ENCODE measurements around the gene ITPR3. TPM values are rescaled to one million over a fixed set of nuclear protein-coding genes. Genes with fewer than 3 reads are reported as not detected.
A peak's percentile ranks its signal among the peaks of the same experiment; 100 is the strongest.
"Not testable (repeated sequence)": the region's sequence is repeated elsewhere in the genome, so short reads cannot be mapped to it uniquely, and the experiment has no call there.

ITPR3 gene
- total RNA-seq, 2 experiments from 2014 or later: 42.6 to 42.9 TPM

- no peak for ATAC-seq
- Mint-ChIP-seq H3K4me1 (peaks cover 32% of the 10 kb centered on the region), H3K4me3 (no peak overlapping the region), H3K9me3 (ENCODE audit: low read depth) (no peaks in the 10 kb centered on the region), H3K27me3 (no peaks in the 10 kb centered on the region), H3K27ac (no peak overlapping the region), H3K36me3 (ENCODE audit: low read depth) (no peaks in the 10 kb centered on the region)
- ChIA-PET CTCF (interaction anchor here (0.6 to 1.5 kb wide), 8 partner anchors 17 to 121 kb away, joined by 3 to 9 read pairs (median 4); partner anchors contain the start of gene UQCC2), POLR2A (interaction anchor here (0.9 kb wide), 1 partner anchor 180 kb away, joined by 3 read pairs; no protein-coding TSS in a partner anchor)
- no peak for DNase-seq
- intact Hi-C loops (cut with DNase I, micrococcal nuclease): loop anchor here in 1 of 2 experiments (1.0 kb wide), 1 partner anchor 17 kb away; no protein-coding TSS in a partner anchor
Observed at GRCh38 chr6:33590531-33591198, 30.5 kb upstream of the ITPR3 start.

- no peak for DNase-seq
- Mint-ChIP-seq H3K36me3 (ENCODE audit: low read depth) (no peaks in the 10 kb centered on the region), H3K4me1 (peaks cover 28% of the 10 kb centered on the region), H3K27me3 (no peaks in the 10 kb centered on the region), H3K9me3 (ENCODE audit: low read depth) (no peaks in the 10 kb centered on the region), H3K27ac (no peak overlapping the region), H3K4me3 (no peak overlapping the region)
- POLR2A ChIA-PET: interaction anchor here (1.4 kb wide), 1 partner anchor 30 kb away, joined by 5 read pairs; the partner anchor contains the start of gene ITPR3
- CTCF ChIA-PET: interaction anchor here (1.0 to 1.4 kb wide), 3 partner anchors 16 to 109 kb away, joined by 3 to 6 read pairs (median 4); partner anchors contain the start of gene ITPR3
- ATAC-seq: no peak
- intact Hi-C loops (cut with DNase I, micrococcal nuclease): no loop called here
Observed at GRCh38 chr6:33591424-33592032, 29.6 kb upstream of the ITPR3 start.

- H3K4me1 Mint-ChIP-seq: peaks cover 35% of the 10 kb centered on the region
- POLR2A ChIA-PET: interaction anchor here (1.4 kb wide), 1 partner anchor 29 kb away, joined by 5 read pairs; the partner anchor contains the start of gene ITPR3
- ATAC-seq (no peak), DNase-seq (no peak)
- H3K27me3 Mint-ChIP-seq: no peaks in the 10 kb centered on the region
- H3K27ac Mint-ChIP-seq: no peak overlapping the region
- CTCF ChIA-PET: interaction anchor here (0.9 to 1.4 kb wide), 3 partner anchors 15 to 109 kb away, joined by 3 to 6 read pairs (median 4); partner anchors contain the start of gene ITPR3
- no peaks in the 10 kb centered on the region for H3K9me3 Mint-ChIP-seq (ENCODE audit: low read depth)
- peak overlapping the region; percentile 9 for H3K4me3 Mint-ChIP-seq
- intact Hi-C loops (cut with DNase I, micrococcal nuclease): no loop called here
- no peaks in the 10 kb centered on the region for H3K36me3 Mint-ChIP-seq (ENCODE audit: low read depth)
Observed at GRCh38 chr6:33592280-33592594, 28.9 kb upstream of the ITPR3 start.

- H3K9me3 Mint-ChIP-seq (ENCODE audit: low read depth): no peaks in the 10 kb centered on the region
- no peaks in the 10 kb centered on the region for H3K36me3 Mint-ChIP-seq (ENCODE audit: low read depth)
- H3K27me3 Mint-ChIP-seq: no peaks in the 10 kb centered on the region
- CTCF ChIA-PET: interaction anchor here (0.6 to 1.0 kb wide), 4 partner anchors 12 to 173 kb away, joined by 3 to 4 read pairs (median 4); partner anchors contain the start of genes BAK1 and ITPR3
- peak overlapping the region; percentile 81 for H3K27ac Mint-ChIP-seq
- intact Hi-C loops (cut with DNase I, micrococcal nuclease): no loop called here
- POLR2A ChIA-PET: interaction anchor here (1.4 kb wide), 1 partner anchor 28 kb away, joined by 5 read pairs; the partner anchor contains the start of gene ITPR3
- H3K4me3 Mint-ChIP-seq: peak overlapping the region; percentile 9
- H3K4me1 Mint-ChIP-seq: peaks cover 37% of the 10 kb centered on the region
- ATAC-seq (peak; percentile 54), DNase-seq (peak; percentile 68)
Observed at GRCh38 chr6:33592595-33593413, 28.3 kb upstream of the ITPR3 start.

GRCh38 chr6:33593414-33593727 lies 27.8 kb upstream of the ITPR3 start:
- Mint-ChIP-seq H3K4me1 (peaks cover 37% of the 10 kb centered on the region), H3K4me3 (peak overlapping the region; percentile 9), H3K27ac (peak overlapping the region; percentile 81), H3K27me3 (no peaks in the 10 kb centered on the region), H3K36me3 (ENCODE audit: low read depth) (no peaks in the 10 kb centered on the region), H3K9me3 (ENCODE audit: low read depth) (no peaks in the 10 kb centered on the region)
- CTCF ChIA-PET: interaction anchor here (0.8 kb wide), 1 partner anchor 13 kb away, joined by 4 read pairs; the partner anchor contains the start of gene BAK1
- POLR2A ChIA-PET: no interaction called here
- ATAC-seq (no peak), DNase-seq (peak; percentile 5)
- intact Hi-C loops (cut with DNase I, micrococcal nuclease): no loop called here

GRCh38 chr6:33595001-33595846 lies 25.9 kb upstream of the ITPR3 start:
- ChIA-PET POLR2A (no interaction called here), CTCF (interaction anchor here (0.7 to 1.0 kb wide), 4 partner anchors 13 to 105 kb away, joined by 3 to 4 read pairs (median 3); no protein-coding TSS in a partner anchor)
- Mint-ChIP-seq H3K4me1 (peaks cover 31% of the 10 kb centered on the region), H3K9me3 (ENCODE audit: low read depth) (no peaks in the 10 kb centered on the region), H3K27me3 (no peaks in the 10 kb centered on the region), H3K27ac (no peak overlapping the region), H3K4me3 (no peak overlapping the region), H3K36me3 (ENCODE audit: low read depth) (no peaks in the 10 kb centered on the region)
- ATAC-seq (no peak), DNase-seq (no peak)
- intact Hi-C loops (cut with DNase I, micrococcal nuclease): no loop called here

GRCh38 chr6:33596894-33597293 lies 24.2 kb upstream of the ITPR3 start:
- DNase-seq (peak; percentile 59), ATAC-seq (peak; percentile 79)
- H3K4me3 Mint-ChIP-seq; H3K27me3 Mint-ChIP-seq; H3K9me3 Mint-ChIP-seq (ENCODE audit: low read depth); POLR2A ChIA-PET; intact Hi-C loops (cut with DNase I, micrococcal nuclease); H3K36me3 Mint-ChIP-seq (ENCODE audit: low read depth): not testable (repeated sequence)
- H3K27ac Mint-ChIP-seq: peak overlapping the region; percentile 49
- peaks cover 25% of the 10 kb centered on the region for H3K4me1 Mint-ChIP-seq
- CTCF ChIA-PET: interaction anchor here (0.5 to 1.0 kb wide), 4 partner anchors 11 to 1599 kb away, joined by 3 to 4 read pairs (median 3); no protein-coding TSS in a partner anchor

- DNase-seq (no peak), ATAC-seq (no peak)
- CTCF ChIA-PET: interaction anchor here (0.6 to 1.0 kb wide), 4 partner anchors 10 to 1598 kb away, joined by 3 to 4 read pairs (median 4); partner anchors contain the start of gene UQCC2
- no peaks in the 10 kb centered on the region for H3K36me3 Mint-ChIP-seq (ENCODE audit: low read depth)
- no peak overlapping the region for H3K4me3 Mint-ChIP-seq
- no peaks in the 10 kb centered on the region for H3K9me3 Mint-ChIP-seq (ENCODE audit: low read depth)
- H3K4me1 Mint-ChIP-seq: peaks cover 19% of the 10 kb centered on the region
- intact Hi-C loops (cut with DNase I, micrococcal nuclease): no loop called here
- H3K27me3 Mint-ChIP-seq: no peaks in the 10 kb centered on the region
- POLR2A ChIA-PET: interaction anchor here (0.6 kb wide), 1 partner anchor 400 kb away, joined by 4 read pairs; no protein-coding TSS in a partner anchor
- no peak overlapping the region for H3K27ac Mint-ChIP-seq
Observed at GRCh38 chr6:33597551-33598322, 23.4 kb upstream of the ITPR3 start.

GRCh38 chr6:33599413-33599938 lies 21.6 kb upstream of the ITPR3 start:
- DNase-seq (no peak), ATAC-seq (no peak)
- Mint-ChIP-seq H3K4me3 (no peak overlapping the region), H3K36me3 (ENCODE audit: low read depth) (no peaks in the 10 kb centered on the region), H3K9me3 (ENCODE audit: low read depth) (no peaks in the 10 kb centered on the region), H3K27ac (no peak overlapping the region), H3K4me1 (peaks cover 11% of the 10 kb centered on the region), H3K27me3 (no peaks in the 10 kb centered on the region)
- intact Hi-C loops (cut with DNase I, micrococcal nuclease): no loop called here
- ChIA-PET POLR2A (no interaction called here), CTCF (no interaction called here)

GRCh38 chr6:33600761-33601160 lies 20.4 kb upstream of the ITPR3 start:
- peaks cover 5% of the 10 kb centered on the region for H3K9me3 Mint-ChIP-seq (ENCODE audit: low read depth)
- H3K27me3 Mint-ChIP-seq: peaks cover 2% of the 10 kb centered on the region
- intact Hi-C loops (cut with DNase I, micrococcal nuclease): no loop called here
- H3K27ac Mint-ChIP-seq: no peak overlapping the region
- ATAC-seq (no peak), DNase-seq (no peak)
- no peak overlapping the region for H3K4me3 Mint-ChIP-seq
- H3K36me3 Mint-ChIP-seq (ENCODE audit: low read depth): no peaks in the 10 kb centered on the region
- CTCF ChIA-PET: interaction anchor here (0.6 to 1.0 kb wide), 4 partner anchors 14 to 35 kb away, joined by 3 to 4 read pairs (median 3); no protein-coding TSS in a partner anchor
- POLR2A ChIA-PET: interaction anchor here (0.6 kb wide), 1 partner anchor 187 kb away, joined by 3 read pairs; no protein-coding TSS in a partner anchor
- H3K4me1 Mint-ChIP-seq: peaks cover 11% of the 10 kb centered on the region

All from activated CD4-positive, alpha-beta T cell treated with anti-CD3 and anti-CD28 coated beads for 36 hours (primary cell).